ENCODE results near the gene AGRN. TPM values are rescaled to one million over a fixed set of nuclear protein-coding genes. Genes with fewer than 3 reads are reported as not detected.
"Not testable (repeated sequence)": the region's sequence is repeated elsewhere in the genome, so short reads cannot be mapped to it uniquely, and the experiment has no call there.

Gene AGRN
- total and polyA plus RNA-seq, 8 donors = 96.8 to 208 (median 149) TPM

DNA sequence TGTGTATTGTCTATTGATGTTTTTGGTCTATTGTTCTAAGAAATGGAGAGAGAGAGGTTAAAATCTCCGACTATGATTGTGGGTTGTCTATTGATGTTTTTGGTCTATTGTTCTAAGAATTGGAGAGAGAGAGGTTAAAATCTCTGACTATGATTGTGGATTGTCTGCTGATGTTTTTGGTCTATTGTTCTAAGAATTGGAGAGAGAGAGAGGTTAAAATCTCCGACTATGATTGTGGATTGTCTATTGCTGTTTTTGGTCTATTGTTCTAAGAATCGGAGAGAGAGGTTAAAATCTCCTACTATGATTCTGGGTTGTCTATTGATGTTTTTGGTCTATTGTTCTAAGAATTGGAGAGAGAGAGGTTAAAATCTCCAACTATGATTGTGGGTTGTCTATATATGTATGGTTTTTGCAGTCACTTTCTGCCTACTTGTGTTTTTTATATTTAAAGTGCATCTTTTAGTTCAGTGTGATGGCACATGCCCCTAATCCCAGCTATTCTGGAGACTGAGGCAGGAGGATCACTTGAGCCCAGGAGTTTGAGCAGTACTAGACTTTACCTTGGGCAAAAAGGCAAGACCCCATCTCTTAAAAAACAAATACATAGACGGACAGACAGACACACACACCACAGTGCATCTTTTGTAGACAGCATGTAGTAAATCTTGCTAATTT is 79.7 kb downstream of the AGRN start:
- no peaks in the 10 kb centered on the region for H3K36me3 ChIP-seq
- no peak for TF ChIP-seq CTCF (IDR thresholded peaks at IDR 0.05)
- H3K27ac ChIP-seq = no peak overlapping the region
- no peak for DNase-seq
- ATAC-seq = no peak
- no peaks in the 10 kb centered on the region for H3K4me1 ChIP-seq
- H3K4me3 ChIP-seq = no peak overlapping the region
- H3K9me3 ChIP-seq = peaks cover 0 to 7% of the 10 kb centered on the region in 2 donors
- intact Hi-C loops (cut with DNase I) = no loop called here
- H3K27me3 ChIP-seq = no peaks in the 10 kb centered on the region

DNA sequence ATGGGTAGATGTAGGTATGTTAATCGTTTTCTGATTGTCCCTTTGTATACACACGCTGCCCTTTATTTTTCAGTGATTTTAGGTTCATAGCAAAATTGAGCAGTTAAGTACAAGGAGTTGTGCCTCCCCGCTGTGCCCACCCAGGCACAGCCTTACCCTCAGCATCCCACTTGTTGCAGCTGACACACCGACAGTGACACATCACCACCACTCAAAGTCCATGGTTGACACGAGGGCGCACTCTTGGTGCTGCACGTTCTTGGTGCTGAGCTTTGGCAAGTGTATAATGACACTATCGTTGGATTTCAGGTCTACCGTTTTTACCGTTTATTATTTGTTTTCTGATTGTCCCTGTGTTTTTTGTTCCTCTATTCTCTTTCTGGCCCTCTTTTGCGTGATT is 80.4 kb downstream of the AGRN start:
- Histone ChIP-seq H3K9me3 (peaks cover 0 to 7% of the 10 kb centered on the region in 2 donors), H3K4me1 (no peaks in the 10 kb centered on the region), H3K4me3 (no peak overlapping the region), H3K27ac (no peak overlapping the region), H3K36me3 (no peaks in the 10 kb centered on the region), H3K27me3 (no peaks in the 10 kb centered on the region)
- DNase-seq (no peak), ATAC-seq (no peak)
- no peak for TF ChIP-seq CTCF (IDR thresholded peaks at IDR 0.05)
- intact Hi-C loops (cut with DNase I) = no loop called here

GRCh38 chr1:1101503-1101902 is 81.6 kb downstream of the AGRN start:
- intact Hi-C loops (cut with DNase I) = no loop called here
- Histone ChIP-seq H3K27ac (no peak overlapping the region), H3K4me1 (no peaks in the 10 kb centered on the region), H3K4me3 (no peak overlapping the region), H3K9me3 (peaks cover 0 to 7% of the 10 kb centered on the region in 2 donors), H3K27me3 (no peaks in the 10 kb centered on the region), H3K36me3 (no peaks in the 10 kb centered on the region)
- ATAC-seq (no peak), DNase-seq (no peak)
- TF ChIP-seq CTCF (IDR thresholded peaks at IDR 0.05) = no peak

GRCh38 chr1:1104152-1104551 is 84.2 kb downstream of the AGRN start:
- intact Hi-C loops (cut with DNase I) = not testable (repeated sequence)
- DNase-seq = peak in 1 of 4 donors; percentile 19
- peaks cover 0 to 11% of the 10 kb centered on the region in 2 donors for H3K9me3 ChIP-seq

More at GRCh38 chr1:1104152-1104551, 84.2 kb downstream of the AGRN start:
- not testable (repeated sequence) for H3K4me1 ChIP-seq, H3K27ac ChIP-seq, H3K27me3 ChIP-seq, H3K36me3 ChIP-seq, H3K4me3 ChIP-seq, ATAC-seq

Other genes with a start within 250 kb of the AGRN start
- 10 to 100 TPM in 1 of 2 donors, 1 to 10 TPM in 1; 7.1 to 49.7 TPM for gene SAMD11, start 96.2 kb upstream of the AGRN start, total RNA-seq
- 10 to 100 TPM; 24.6 to 61.5 (median 28.0) TPM for gene SAMD11, start 96.2 kb upstream of the AGRN start, polyA plus RNA-seq (ENCODE audit: insufficient read length in 6 of 6)
- gene NOC2L, start 60.9 kb upstream of the AGRN start, total RNA-seq = 10 to 100 TPM; 44.9 to 76.8 TPM
- gene NOC2L, start 60.9 kb upstream of the AGRN start, polyA plus RNA-seq (ENCODE audit: insufficient read length in 6 of 6) = 10 to 100 TPM; 49.3 to 63.0 (median 55.2) TPM
- 10 to 100 TPM; 11.8 to 17.9 TPM for gene KLHL17, start 59.5 kb upstream of the AGRN start, total RNA-seq
- gene KLHL17, start 59.5 kb upstream of the AGRN start, polyA plus RNA-seq (ENCODE audit: insufficient read length in 6 of 6) = 10 to 100 TPM in 4 of 6 donors, 1 to 10 TPM in 2; 8.3 to 16.8 (median 11.2) TPM
- 1 to 10 TPM; 3.8 to 5.1 TPM for gene PLEKHN1, start 53.6 kb upstream of the AGRN start, total RNA-seq
- gene PLEKHN1, start 53.6 kb upstream of the AGRN start, polyA plus RNA-seq (ENCODE audit: insufficient read length in 6 of 6) = 1 to 10 TPM in 1 of 6 donors, under 1 TPM in 5; 0.11 to 1.1 (median 0.49) TPM
- gene PERM1, start 38.0 kb upstream of the AGRN start, total RNA-seq = not detected
- gene PERM1, start 38.0 kb upstream of the AGRN start, polyA plus RNA-seq (ENCODE audit: insufficient read length in 6 of 6) = under 1 TPM in 4 of 6 donors, not detected in 2; 0.27 to 0.45 (median 0.36) TPM
- gene HES4, start 20.0 kb upstream of the AGRN start, total RNA-seq = 10 to 100 TPM; 25.6 to 37.5 TPM
- 10 to 100 TPM in 2 of 6 donors, 1 to 10 TPM in 4; 4.4 to 11.7 (median 8.7) TPM for gene HES4, start 20.0 kb upstream of the AGRN start, polyA plus RNA-seq (ENCODE audit: insufficient read length in 6 of 6)
- 10 to 100 TPM; 75.4 to 90.0 TPM for gene ISG15, start 6.6 kb upstream of the AGRN start, total RNA-seq
- gene ISG15, start 6.6 kb upstream of the AGRN start, polyA plus RNA-seq (ENCODE audit: insufficient read length in 6 of 6) = 10 to 100 TPM in 5 of 6 donors, 1 to 10 TPM in 1; 8.3 to 18.5 (median 13.4) TPM
- 1 to 10 TPM; 1.2 to 1.7 TPM for gene RNF223, start 54.2 kb downstream of the AGRN start, total RNA-seq
- under 1 TPM; 0.13 to 0.31 (median 0.16) TPM for gene RNF223, start 54.2 kb downstream of the AGRN start, polyA plus RNA-seq (ENCODE audit: insufficient read length in 6 of 6)
- gene C1orf159, start 96.0 kb downstream of the AGRN start, total RNA-seq = 10 to 100 TPM in 1 of 2 donors, 1 to 10 TPM in 1; 8.0 to 14.0 TPM
- 10 to 100 TPM in 3 of 6 donors, 1 to 10 TPM in 3; 7.7 to 16.0 (median 10.1) TPM for gene C1orf159, start 96.0 kb downstream of the AGRN start, polyA plus RNA-seq (ENCODE audit: insufficient read length in 6 of 6)
- gene TTLL10, start 153.8 kb downstream of the AGRN start, total RNA-seq = 1 to 10 TPM in 1 of 2 donors, under 1 TPM in 1; 0.17 to 4.6 TPM
- 1 to 10 TPM in 5 of 6 donors, under 1 TPM in 1; 0.63 to 3.0 (median 1.7) TPM for gene TTLL10, start 153.8 kb downstream of the AGRN start, polyA plus RNA-seq (ENCODE audit: insufficient read length in 6 of 6)
- gene TNFRSF18, start 186.5 kb downstream of the AGRN start, total RNA-seq = 1 to 10 TPM; 1.1 to 1.3 TPM
- gene TNFRSF18, start 186.5 kb downstream of the AGRN start, polyA plus RNA-seq (ENCODE audit: insufficient read length in 6 of 6) = under 1 TPM; 0.38 to 0.73 (median 0.51) TPM
- 1 to 10 TPM; 2.8 to 3.5 TPM for gene TNFRSF4, start 194.0 kb downstream of the AGRN start, total RNA-seq
- 1 to 10 TPM; 2.0 to 4.5 (median 2.9) TPM for gene TNFRSF4, start 194.0 kb downstream of the AGRN start, polyA plus RNA-seq (ENCODE audit: insufficient read length in 6 of 6)
- gene SDF4, start 211.9 kb downstream of the AGRN start, total RNA-seq = 100 to 1,000 TPM; 152 to 166 TPM
- gene SDF4, start 211.9 kb downstream of the AGRN start, polyA plus RNA-seq (ENCODE audit: insufficient read length in 6 of 6) = 100 to 1,000 TPM in 2 of 6 donors, 10 to 100 TPM in 4; 86.7 to 124 (median 97.5) TPM
- gene B3GALT6, start 212.1 kb downstream of the AGRN start, total RNA-seq = 10 to 100 TPM; 12.6 to 25.2 TPM
- 10 to 100 TPM; 13.2 to 21.4 (median 17.8) TPM for gene B3GALT6, start 212.1 kb downstream of the AGRN start, polyA plus RNA-seq (ENCODE audit: insufficient read length in 6 of 6)
- 1 to 10 TPM; 1.2 to 2.2 TPM for gene C1QTNF12, start 226.6 kb downstream of the AGRN start, total RNA-seq
- 1 to 10 TPM in 2 of 6 donors, under 1 TPM in 4; 0.52 to 1.4 (median 0.78) TPM for gene C1QTNF12, start 226.6 kb downstream of the AGRN start, polyA plus RNA-seq (ENCODE audit: insufficient read length in 6 of 6)

All from left lung (tissue), 10 donors.